Measurements from ENCODE around the gene MAPK1. TPM values are rescaled to one million over a fixed set of nuclear protein-coding genes. Genes with fewer than 3 reads are reported as not detected.

MAPK1 gene
- total and polyA plus RNA-seq, 2 donors (not counting 3 experiments of a cell fraction or from before 2014, with no cell fraction given): 50.9 to 163 TPM

DNA sequence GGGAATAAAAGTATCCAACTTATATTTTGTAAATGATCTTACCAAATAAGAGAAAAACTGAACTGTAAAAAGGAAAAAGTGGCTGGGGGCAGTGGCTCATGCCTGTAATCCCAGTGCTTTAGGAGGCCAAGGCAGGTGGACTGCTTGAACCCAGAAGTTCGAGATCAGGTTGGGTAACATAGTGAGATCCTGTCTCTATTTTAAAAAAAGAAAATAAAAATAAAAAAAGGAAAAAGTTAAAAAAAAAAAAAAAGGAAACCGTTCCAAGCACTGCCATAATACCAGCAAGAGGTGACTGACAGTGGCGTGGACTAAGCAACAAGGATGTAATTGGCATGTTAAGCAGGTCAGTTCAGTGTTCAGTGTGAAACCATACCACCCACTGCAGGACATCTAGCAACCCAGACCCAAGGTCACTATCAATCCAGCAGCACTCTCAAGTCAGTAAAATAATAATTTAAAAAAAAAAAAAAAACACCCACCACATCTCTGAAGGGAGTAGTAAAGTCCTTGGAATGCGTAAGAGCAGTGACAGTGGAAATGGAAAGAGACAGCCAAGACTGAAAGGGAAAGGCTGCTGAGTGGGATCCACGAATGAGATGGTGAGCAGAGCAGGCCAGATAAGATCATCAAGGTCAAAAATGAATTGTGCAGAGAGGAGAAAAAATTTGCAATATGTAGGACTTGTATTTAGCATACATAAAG, 43.6 kb downstream of the MAPK1 start:
- peaks cover 93% of the 10 kb centered on the region for H3K79me2 ChIP-seq (ENCODE audit: control insufficient read depth, insufficient read depth, low read length)
- H4K20me1 ChIP-seq (replicated peaks; ENCODE audit: control insufficient read depth, extremely low read depth, insufficient read depth, low read length): peaks cover 10% of the 10 kb centered on the region
- peak; percentile 22 for DNase-seq (ENCODE audit: low read depth, low spot score)
- H2AFZ ChIP-seq (ENCODE audit: low read depth, low read length): no peak overlapping the region
- no TSS peak for BruUV-seq (replicated peaks)
- no peak for FAIRE-seq
- CTCF ChIA-PET: interaction anchor here (1.5 kb wide), 1 partner anchor 12 kb away, joined by 3 read pairs; no protein-coding TSS in a partner anchor
- H3K4me1 ChIP-seq (ENCODE audit: control insufficient read depth, extremely low read depth, insufficient read depth, low read length): peaks cover 23% of the 10 kb centered on the region
- peak overlapping the region; percentile 27 for H3K4me2 ChIP-seq (ENCODE audit: insufficient read depth, low read length)
- dilution Hi-C loops (cut with MboI; ENCODE audit: extremely low pct_ligation_motif_present, low sequenced_read_pairs): loop anchor here (25.0 kb wide), 1 partner anchor 113 kb away; no protein-coding TSS in a partner anchor
- TF ChIP-seq MYC (IDR thresholded peaks at IDR 0.05; ENCODE audit: low read depth, low read length) (no peak), GATA2 (IDR thresholded peaks at IDR 0.05; ENCODE audit: insufficient read depth, insufficient read length, low read depth, low read length) (peak; percentile 38), MAX (IDR thresholded peaks at IDR 0.05; ENCODE audit: insufficient read depth, insufficient read length) (no peak), POLR2AphosphoS5 (IDR thresholded peaks at IDR 0.05; ENCODE audit: insufficient read depth, low read depth, low read length) (no peak), FOS (IDR thresholded peaks at IDR 0.05; ENCODE audit: borderline replicate concordance, insufficient read depth, low read length) (no peak)
- TF ChIP-seq, protein P1, sequence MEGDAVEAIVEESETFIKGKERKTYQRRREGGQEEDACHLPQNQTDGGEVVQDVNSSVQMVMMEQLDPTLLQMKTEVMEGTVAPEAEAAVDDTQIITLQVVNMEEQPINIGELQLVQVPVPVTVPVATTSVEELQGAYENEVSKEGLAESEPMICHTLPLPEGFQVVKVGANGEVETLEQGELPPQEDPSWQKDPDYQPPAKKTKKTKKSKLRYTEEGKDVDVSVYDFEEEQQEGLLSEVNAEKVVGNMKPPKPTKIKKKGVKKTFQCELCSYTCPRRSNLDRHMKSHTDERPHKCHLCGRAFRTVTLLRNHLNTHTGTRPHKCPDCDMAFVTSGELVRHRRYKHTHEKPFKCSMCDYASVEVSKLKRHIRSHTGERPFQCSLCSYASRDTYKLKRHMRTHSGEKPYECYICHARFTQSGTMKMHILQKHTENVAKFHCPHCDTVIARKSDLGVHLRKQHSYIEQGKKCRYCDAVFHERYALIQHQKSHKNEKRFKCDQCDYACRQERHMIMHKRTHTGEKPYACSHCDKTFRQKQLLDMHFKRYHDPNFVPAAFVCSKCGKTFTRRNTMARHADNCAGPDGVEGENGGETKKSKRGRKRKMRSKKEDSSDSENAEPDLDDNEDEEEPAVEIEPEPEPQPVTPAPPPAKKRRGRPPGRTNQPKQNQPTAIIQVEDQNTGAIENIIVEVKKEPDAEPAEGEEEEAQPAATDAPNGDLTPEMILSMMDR (IDR thresholded peaks at IDR 0.05; ENCODE audit: extremely low read depth in 1 of 2, insufficient read depth in 1 of 2, low read depth in 1 of 2, low read length in 2 of 2): no peak
- no peaks in the 10 kb centered on the region for H3K9me3 ChIP-seq (replicated peaks; ENCODE audit: control insufficient read depth, insufficient read depth, low read length)
- no peaks in the 10 kb centered on the region for H3K36me3 ChIP-seq (ENCODE audit: control insufficient read depth in 2 of 2, extremely low read depth in 1 of 2, insufficient read depth in 2 of 2, low read length in 2 of 2)
- H3K4me3 ChIP-seq (replicated peaks in 1 of 3; ENCODE audit: insufficient read depth in 1 of 3, low read depth in 1 of 3, low read length in 3 of 3): no peak overlapping the region
- H3K27me3 ChIP-seq (ENCODE audit: control insufficient read depth in 2 of 2, insufficient read depth in 2 of 2, low read length in 2 of 2): no peaks in the 10 kb centered on the region
- H3K9me1 ChIP-seq (replicated peaks; ENCODE audit: control insufficient read depth, extremely low read depth, insufficient read depth, low read length): no peaks in the 10 kb centered on the region
- POLR2A ChIA-PET: no interaction called here
- intact Hi-C loops (cut with micrococcal nuclease): no loop called here
- no peak overlapping the region for H3K27ac ChIP-seq (ENCODE audit: insufficient read depth, low read depth, low read length)
- H3K9ac ChIP-seq (replicated peaks; ENCODE audit: extremely low read depth, insufficient read depth, low read length): no peak overlapping the region

Measured in endothelial cell of umbilical vein (primary cell).